Glutamatergic neuron (in vitro differentiated cells): ENCODE results near the gene KRT9. TPM values are rescaled to one million over a fixed set of nuclear protein-coding genes. Genes with fewer than 3 reads are reported as not detected.

Experiments used
- DNase-seq: peaks from one replicate; pipeline ENCODE4 v3.0.0; 2022
- H3K27ac Mint-ChIP-seq: one replicate; pipeline ENCODE4 v1.8.0; 2020; ENCODE audit warnings: mild to moderate bottlenecking, mixed read lengths, inconsistent platforms; ENCODE audit not compliant: unreplicated experiment
- H3K27me3 Mint-ChIP-seq: one replicate; pipeline ENCODE4 v1.8.0; 2020; ENCODE audit warnings: mild to moderate bottlenecking, moderate library complexity, mixed read lengths, inconsistent platforms; ENCODE audit not compliant: unreplicated experiment
- H3K36me3 Mint-ChIP-seq: one replicate; pipeline ENCODE4 v1.8.0; 2020; ENCODE audit warnings: mild to moderate bottlenecking, mixed read lengths, inconsistent platforms; ENCODE audit not compliant: unreplicated experiment
- H3K4me1 Mint-ChIP-seq: one replicate; pipeline ENCODE4 v1.8.0; 2020; ENCODE audit warnings: mild to moderate bottlenecking, low read depth, mixed read lengths, inconsistent platforms; ENCODE audit not compliant: unreplicated experiment
- H3K4me3 Mint-ChIP-seq: one replicate; pipeline ENCODE4 v1.8.0; 2020; ENCODE audit warnings: mild to moderate bottlenecking, mixed read lengths, inconsistent platforms; ENCODE audit not compliant: unreplicated experiment
- H3K9me3 Mint-ChIP-seq: one replicate; pipeline ENCODE4 v1.8.0; 2020; ENCODE audit warnings: mild to moderate bottlenecking, moderate library complexity, mixed read lengths, inconsistent platforms; ENCODE audit not compliant: unreplicated experiment
- CTCF ChIP-seq: fragments of 200-600 bp; sonication (generic); IDR thresholded peaks from one replicate; pipeline ENCODE4 v1.5.0; 2021; ENCODE audit not compliant: partially characterized antibody, unreplicated experiment
- total RNA-seq: library from RNA; stranded (reverse); fragmentation: NEBNext Ultra II Directional; extraction: Animal tissue kit (Norgen Biotek cat#: 25700); gene quantifications from one replicate; pipeline ENCODE4 v1.2.1, GENCODE V29; 2021; ENCODE audit not compliant: unreplicated experiment

The KRT9 gene
- total RNA-seq, 1 donor from 2014 or later, result not detected

DNA sequence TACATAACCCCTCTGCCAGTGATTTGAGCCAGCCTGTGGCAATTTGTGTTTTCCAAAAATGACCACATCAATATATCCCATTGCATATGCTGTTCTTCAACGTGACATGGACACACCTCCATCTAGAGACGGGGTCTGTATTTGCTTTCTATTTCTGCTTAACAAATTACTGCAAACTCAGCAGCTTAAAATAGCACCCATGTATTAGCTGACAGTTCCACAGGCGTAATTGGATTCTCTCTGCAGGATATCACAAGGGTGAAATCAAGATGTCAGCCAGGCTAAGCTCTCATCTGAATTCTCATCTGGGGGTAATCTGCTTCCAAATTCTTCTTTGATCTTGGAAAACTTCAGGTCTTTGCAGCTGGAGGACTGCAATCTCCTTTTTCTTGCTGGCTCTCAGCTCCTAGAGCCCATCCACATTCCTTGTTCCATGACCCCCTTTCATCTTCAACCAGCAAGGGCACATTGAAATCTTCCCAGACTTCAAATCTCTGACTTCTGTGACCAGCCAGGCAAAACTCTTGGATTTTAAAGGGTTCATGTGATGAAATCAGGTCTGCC is 8.2 kb downstream of the KRT9 start:
- Mint-ChIP-seq H3K4me1 (no peaks in the 10 kb centered on the region), H3K27me3 (no peaks in the 10 kb centered on the region), H3K9me3 (peaks cover 1% of the 10 kb centered on the region), H3K36me3 (no peaks in the 10 kb centered on the region), H3K27ac (no peak overlapping the region), H3K4me3 (no peak overlapping the region)
- DNase-seq, result no peak
- no peak for TF ChIP-seq CTCF

GRCh38 chr17:41561554-41561953 is 10.3 kb downstream of the KRT9 start:
- H3K36me3 Mint-ChIP-seq, result no peaks in the 10 kb centered on the region
- no peak for DNase-seq
- no peaks in the 10 kb centered on the region for H3K4me1 Mint-ChIP-seq
- H3K27ac Mint-ChIP-seq, result no peak overlapping the region
- no peak overlapping the region for H3K4me3 Mint-ChIP-seq
- no peaks in the 10 kb centered on the region for H3K27me3 Mint-ChIP-seq
- TF ChIP-seq CTCF, result no peak
- H3K9me3 Mint-ChIP-seq, result peaks cover 1% of the 10 kb centered on the region

GRCh38 chr17:41559548-41559947 is 12.3 kb downstream of the KRT9 start:
- Mint-ChIP-seq H3K36me3 (no peaks in the 10 kb centered on the region), H3K27me3 (no peaks in the 10 kb centered on the region), H3K4me3 (no peak overlapping the region), H3K4me1 (no peaks in the 10 kb centered on the region), H3K9me3 (peaks cover 1% of the 10 kb centered on the region), H3K27ac (no peak overlapping the region)
- TF ChIP-seq CTCF, result no peak
- no peak for DNase-seq

DNA sequence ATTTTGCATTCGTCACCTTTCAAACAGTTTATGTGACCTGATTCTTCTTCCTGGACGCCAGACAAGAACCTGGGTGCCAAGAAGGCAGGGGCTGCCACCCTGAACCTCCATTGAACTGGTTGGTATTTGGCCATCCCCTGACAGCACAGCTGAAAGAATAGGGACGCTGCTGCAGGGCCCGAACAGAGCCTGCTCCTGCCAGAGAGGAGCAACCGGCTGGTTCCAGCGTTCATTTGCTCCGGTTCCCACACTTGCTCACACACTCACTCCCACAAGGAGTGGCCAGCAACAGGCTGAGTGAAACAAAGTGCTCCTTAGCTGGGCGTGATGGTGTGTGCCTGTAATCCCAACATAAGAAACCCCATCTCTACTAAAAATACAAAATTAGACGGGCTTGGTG is 14.9 kb downstream of the KRT9 start:
- peaks cover 2% of the 10 kb centered on the region for H3K27me3 Mint-ChIP-seq
- no peaks in the 10 kb centered on the region for H3K4me1 Mint-ChIP-seq
- H3K27ac Mint-ChIP-seq, result no peak overlapping the region
- no peaks in the 10 kb centered on the region for H3K36me3 Mint-ChIP-seq
- H3K4me3 Mint-ChIP-seq, result no peak overlapping the region
- peaks cover 2% of the 10 kb centered on the region for H3K9me3 Mint-ChIP-seq
- DNase-seq, result no peak
- TF ChIP-seq CTCF, result no peak

GRCh38 chr17:41556306-41556705 is 15.6 kb downstream of the KRT9 start:
- H3K36me3 Mint-ChIP-seq, result no peaks in the 10 kb centered on the region
- no peak overlapping the region for H3K4me3 Mint-ChIP-seq
- no peaks in the 10 kb centered on the region for H3K4me1 Mint-ChIP-seq
- TF ChIP-seq CTCF, result no peak
- peaks cover 2% of the 10 kb centered on the region for H3K27me3 Mint-ChIP-seq
- no peak overlapping the region for H3K27ac Mint-ChIP-seq
- no peak for DNase-seq
- peaks cover 2% of the 10 kb centered on the region for H3K9me3 Mint-ChIP-seq
